ENCODE measurements around the gene SLC10A2.

The SLC10A2 gene

DNA sequence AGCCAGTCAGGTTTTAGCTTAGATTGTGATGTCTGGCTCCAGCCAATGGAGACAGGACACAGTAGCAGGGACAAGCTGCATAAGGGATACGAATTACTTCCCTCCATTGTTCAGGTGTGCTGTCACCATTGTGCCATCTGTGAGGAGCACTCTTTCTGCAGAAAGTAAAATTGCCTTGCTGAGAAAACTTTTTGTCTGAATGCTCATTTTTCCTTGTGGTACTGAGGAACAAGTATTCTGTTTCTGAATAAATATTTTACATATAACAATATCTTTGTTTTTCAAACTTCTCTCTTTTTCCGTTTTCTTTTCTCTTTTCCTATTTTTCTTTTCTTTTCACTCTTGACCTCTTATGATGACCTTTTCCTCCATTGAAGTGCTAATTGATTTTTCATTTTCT is 10.2 kb downstream of the SLC10A2 start:
- no peak overlapping the region for H3K9ac ChIP-seq (ENCODE audit: low read depth, low read length, poor library complexity, severe bottlenecking)
- H3K27me3 ChIP-seq (ENCODE audit: insufficient read depth, low read length, poor library complexity, severe bottlenecking) = no peaks in the 10 kb centered on the region
- H3K9me2 ChIP-seq (replicated peaks; ENCODE audit: low read depth, low read length) = no peaks in the 10 kb centered on the region
- H3K4me1 ChIP-seq (ENCODE audit: insufficient read depth, low read length, poor library complexity, severe bottlenecking) = no peaks in the 10 kb centered on the region
- no peaks in the 10 kb centered on the region for H3K9me3 ChIP-seq (ENCODE audit: insufficient read depth, low read depth, low read length)
- no peak overlapping the region for H2AFZ ChIP-seq (ENCODE audit: low read length)
- H3K36me3 ChIP-seq (ENCODE audit: insufficient read depth, low read length) = no peaks in the 10 kb centered on the region
- H3K79me2 ChIP-seq (ENCODE audit: insufficient read depth, low read length) = no peaks in the 10 kb centered on the region
- no peaks in the 10 kb centered on the region for H4K20me1 ChIP-seq (ENCODE audit: insufficient read depth, low read length, poor library complexity, severe bottlenecking)
- TF ChIP-seq EZH2phosphoT487 (IDR thresholded peaks at IDR 0.05; ENCODE audit: borderline replicate concordance) = no peak
- TF ChIP-seq, protein P1, sequence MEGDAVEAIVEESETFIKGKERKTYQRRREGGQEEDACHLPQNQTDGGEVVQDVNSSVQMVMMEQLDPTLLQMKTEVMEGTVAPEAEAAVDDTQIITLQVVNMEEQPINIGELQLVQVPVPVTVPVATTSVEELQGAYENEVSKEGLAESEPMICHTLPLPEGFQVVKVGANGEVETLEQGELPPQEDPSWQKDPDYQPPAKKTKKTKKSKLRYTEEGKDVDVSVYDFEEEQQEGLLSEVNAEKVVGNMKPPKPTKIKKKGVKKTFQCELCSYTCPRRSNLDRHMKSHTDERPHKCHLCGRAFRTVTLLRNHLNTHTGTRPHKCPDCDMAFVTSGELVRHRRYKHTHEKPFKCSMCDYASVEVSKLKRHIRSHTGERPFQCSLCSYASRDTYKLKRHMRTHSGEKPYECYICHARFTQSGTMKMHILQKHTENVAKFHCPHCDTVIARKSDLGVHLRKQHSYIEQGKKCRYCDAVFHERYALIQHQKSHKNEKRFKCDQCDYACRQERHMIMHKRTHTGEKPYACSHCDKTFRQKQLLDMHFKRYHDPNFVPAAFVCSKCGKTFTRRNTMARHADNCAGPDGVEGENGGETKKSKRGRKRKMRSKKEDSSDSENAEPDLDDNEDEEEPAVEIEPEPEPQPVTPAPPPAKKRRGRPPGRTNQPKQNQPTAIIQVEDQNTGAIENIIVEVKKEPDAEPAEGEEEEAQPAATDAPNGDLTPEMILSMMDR (conservative IDR thresholded peaks at IDR 0.05; ENCODE audit: low read length) = no peak
- no peak overlapping the region for H3K4me3 ChIP-seq (ENCODE audit: low read length, poor library complexity, severe bottlenecking)
- no peaks in the 10 kb centered on the region for H3F3A ChIP-seq (ENCODE audit: low read depth)
- H3K4me2 ChIP-seq (ENCODE audit: low read depth, low read length, poor library complexity, severe bottlenecking) = no peak overlapping the region

DNA sequence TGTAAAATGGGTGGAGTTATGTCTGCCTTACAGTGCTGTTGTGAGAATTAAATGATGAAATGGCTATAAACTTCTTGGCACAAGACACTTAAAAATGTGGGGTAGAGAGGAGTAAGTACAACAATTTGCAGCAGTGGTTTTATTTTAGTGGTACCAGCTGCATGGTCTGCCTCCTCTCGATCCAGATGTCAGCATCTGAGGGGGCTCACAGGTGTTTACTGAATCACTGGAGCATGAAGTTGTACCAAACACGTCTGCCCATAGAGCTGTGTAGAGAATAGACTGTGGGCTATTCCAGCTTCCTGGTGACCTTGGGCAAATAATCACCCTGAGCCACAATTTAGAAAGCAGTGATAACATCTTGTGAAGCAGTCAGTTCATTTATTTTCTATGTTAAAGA is 11.1 kb downstream of the SLC10A2 start:
- Histone ChIP-seq H3K9me2 (replicated peaks; ENCODE audit: low read depth, low read length) (no peaks in the 10 kb centered on the region), H3K27me3 (ENCODE audit: insufficient read depth, low read length, poor library complexity, severe bottlenecking) (no peaks in the 10 kb centered on the region), H3K79me2 (ENCODE audit: insufficient read depth, low read length) (no peaks in the 10 kb centered on the region), H3K36me3 (ENCODE audit: insufficient read depth, low read length) (no peaks in the 10 kb centered on the region), H3F3A (ENCODE audit: low read depth) (no peaks in the 10 kb centered on the region), H4K20me1 (ENCODE audit: insufficient read depth, low read length, poor library complexity, severe bottlenecking) (no peaks in the 10 kb centered on the region), H3K4me3 (ENCODE audit: low read length, poor library complexity, severe bottlenecking) (no peak overlapping the region), H3K9ac (ENCODE audit: low read depth, low read length, poor library complexity, severe bottlenecking) (no peak overlapping the region), H3K9me3 (ENCODE audit: insufficient read depth, low read depth, low read length) (no peaks in the 10 kb centered on the region), H3K4me2 (ENCODE audit: low read depth, low read length, poor library complexity, severe bottlenecking) (no peak overlapping the region), H3K4me1 (ENCODE audit: insufficient read depth, low read length, poor library complexity, severe bottlenecking) (no peaks in the 10 kb centered on the region), H2AFZ (ENCODE audit: low read length) (no peak overlapping the region)
- no peak for TF ChIP-seq EZH2phosphoT487 (IDR thresholded peaks at IDR 0.05; ENCODE audit: borderline replicate concordance)
- TF ChIP-seq, protein P1 (conservative IDR thresholded peaks at IDR 0.05; ENCODE audit: low read length) = no peak

DNA sequence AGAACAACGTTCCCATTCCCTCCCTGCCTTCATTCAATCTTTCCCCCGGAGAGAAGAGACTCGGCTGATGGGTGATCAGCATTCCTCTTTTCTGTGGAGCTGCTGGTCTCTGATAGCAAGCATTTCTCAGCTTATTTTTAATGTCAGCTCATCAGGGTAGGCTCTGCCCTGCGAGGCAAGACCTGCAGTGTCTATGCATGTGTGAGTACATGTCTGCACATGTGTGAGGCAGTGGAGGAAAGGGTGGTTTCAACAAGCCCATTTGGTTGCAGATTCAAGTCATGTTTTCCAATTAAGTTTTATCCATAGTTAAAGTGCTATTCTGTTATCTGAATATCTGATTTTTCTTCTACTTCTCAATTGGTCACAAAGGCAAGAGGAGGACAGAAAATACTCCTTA is 19.5 kb downstream of the SLC10A2 start:
- H3K79me2 ChIP-seq (ENCODE audit: insufficient read depth, low read length) = no peaks in the 10 kb centered on the region
- H3K27me3 ChIP-seq (ENCODE audit: insufficient read depth, low read length, poor library complexity, severe bottlenecking) = no peaks in the 10 kb centered on the region
- H3K4me2 ChIP-seq (ENCODE audit: low read depth, low read length, poor library complexity, severe bottlenecking) = no peak overlapping the region
- H3F3A ChIP-seq (ENCODE audit: low read depth) = no peaks in the 10 kb centered on the region
- no peaks in the 10 kb centered on the region for H3K9me2 ChIP-seq (replicated peaks; ENCODE audit: low read depth, low read length)
- no peak overlapping the region for H3K9ac ChIP-seq (ENCODE audit: low read depth, low read length, poor library complexity, severe bottlenecking)
- no peak for TF ChIP-seq EZH2phosphoT487 (IDR thresholded peaks at IDR 0.05; ENCODE audit: borderline replicate concordance)
- TF ChIP-seq, protein P1 (conservative IDR thresholded peaks at IDR 0.05; ENCODE audit: low read length) = no peak
- H3K4me3 ChIP-seq (ENCODE audit: low read length, poor library complexity, severe bottlenecking) = no peak overlapping the region
- H3K9me3 ChIP-seq (ENCODE audit: insufficient read depth, low read depth, low read length) = no peaks in the 10 kb centered on the region
- H4K20me1 ChIP-seq (ENCODE audit: insufficient read depth, low read length, poor library complexity, severe bottlenecking) = no peaks in the 10 kb centered on the region
- H2AFZ ChIP-seq (ENCODE audit: low read length) = no peak overlapping the region
- H3K36me3 ChIP-seq (ENCODE audit: insufficient read depth, low read length) = no peaks in the 10 kb centered on the region
- H3K4me1 ChIP-seq (ENCODE audit: insufficient read depth, low read length, poor library complexity, severe bottlenecking) = no peaks in the 10 kb centered on the region
